ENCODE results near the gene ACP1. TPM values are rescaled to one million over a fixed set of nuclear protein-coding genes. Genes with fewer than 3 reads are reported as not detected.

The ACP1 gene
- 71.7 and 89.5 TPM in 2 replicates for total RNA-seq

DNA sequence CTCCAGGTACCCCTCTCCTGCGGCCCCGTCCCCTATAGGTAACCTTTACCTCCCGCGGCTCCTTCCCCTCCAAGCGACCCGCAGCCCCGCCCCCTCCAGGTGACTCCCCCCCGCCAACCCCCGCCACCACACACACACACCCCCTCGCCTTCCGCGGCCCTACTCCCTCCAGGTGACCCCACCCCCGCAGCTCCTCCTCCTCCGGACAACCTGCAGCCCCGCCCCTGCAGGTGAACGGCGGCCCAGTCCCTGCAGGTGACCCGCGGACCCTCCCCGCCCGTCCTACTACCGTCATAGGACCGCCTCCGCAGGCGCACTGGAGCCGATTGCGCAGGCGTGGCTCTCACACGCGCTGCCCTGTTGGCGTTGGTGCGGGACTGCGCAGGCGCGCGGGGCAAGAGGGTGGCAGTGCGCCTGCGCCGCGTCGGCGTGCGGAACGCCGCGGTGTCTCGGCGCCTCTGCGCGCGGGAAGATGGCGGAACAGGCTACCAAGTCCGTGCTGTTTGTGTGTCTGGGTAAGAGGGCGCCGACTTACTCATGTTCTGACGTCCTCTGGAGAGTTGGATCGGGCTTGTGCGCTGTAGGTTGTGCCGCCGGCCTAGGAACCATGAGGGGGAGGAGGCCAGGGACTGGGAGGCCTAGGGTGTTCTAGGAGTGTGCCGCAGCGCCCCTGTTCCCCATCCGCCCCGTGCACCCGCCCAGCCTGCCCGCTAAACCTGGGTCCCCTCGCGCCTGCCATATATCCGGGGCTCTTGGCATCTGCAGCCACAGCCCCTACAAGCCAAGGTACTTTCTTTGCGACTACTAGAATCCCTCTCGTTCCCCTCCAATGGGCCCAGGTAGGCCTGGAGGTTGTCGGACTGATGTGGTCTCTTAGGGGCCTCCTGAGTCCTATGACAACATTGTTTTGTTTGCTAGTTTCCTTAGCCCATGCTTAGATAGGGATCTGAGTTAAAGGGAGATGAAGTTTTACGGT is at the start of gene ACP1:
Gene ACP1, plus strand, starts transcription at position 455 of the 976 bp plus-strand sequence. Its CDS starts 18 bp downstream, at position 473.
- peak within 1 kb of the TSS; percentile 79 for H3K4me3 ChIP-seq (ENCODE audit: low read depth, low read length)
- TF ChIP-seq, protein P1, sequence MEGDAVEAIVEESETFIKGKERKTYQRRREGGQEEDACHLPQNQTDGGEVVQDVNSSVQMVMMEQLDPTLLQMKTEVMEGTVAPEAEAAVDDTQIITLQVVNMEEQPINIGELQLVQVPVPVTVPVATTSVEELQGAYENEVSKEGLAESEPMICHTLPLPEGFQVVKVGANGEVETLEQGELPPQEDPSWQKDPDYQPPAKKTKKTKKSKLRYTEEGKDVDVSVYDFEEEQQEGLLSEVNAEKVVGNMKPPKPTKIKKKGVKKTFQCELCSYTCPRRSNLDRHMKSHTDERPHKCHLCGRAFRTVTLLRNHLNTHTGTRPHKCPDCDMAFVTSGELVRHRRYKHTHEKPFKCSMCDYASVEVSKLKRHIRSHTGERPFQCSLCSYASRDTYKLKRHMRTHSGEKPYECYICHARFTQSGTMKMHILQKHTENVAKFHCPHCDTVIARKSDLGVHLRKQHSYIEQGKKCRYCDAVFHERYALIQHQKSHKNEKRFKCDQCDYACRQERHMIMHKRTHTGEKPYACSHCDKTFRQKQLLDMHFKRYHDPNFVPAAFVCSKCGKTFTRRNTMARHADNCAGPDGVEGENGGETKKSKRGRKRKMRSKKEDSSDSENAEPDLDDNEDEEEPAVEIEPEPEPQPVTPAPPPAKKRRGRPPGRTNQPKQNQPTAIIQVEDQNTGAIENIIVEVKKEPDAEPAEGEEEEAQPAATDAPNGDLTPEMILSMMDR (IDR thresholded peaks at IDR 0.05; ENCODE audit: insufficient read depth, low read depth, low read length) = no peak
- peak; percentile 93 for DNase-seq (ENCODE audit: low read depth)

DNA sequence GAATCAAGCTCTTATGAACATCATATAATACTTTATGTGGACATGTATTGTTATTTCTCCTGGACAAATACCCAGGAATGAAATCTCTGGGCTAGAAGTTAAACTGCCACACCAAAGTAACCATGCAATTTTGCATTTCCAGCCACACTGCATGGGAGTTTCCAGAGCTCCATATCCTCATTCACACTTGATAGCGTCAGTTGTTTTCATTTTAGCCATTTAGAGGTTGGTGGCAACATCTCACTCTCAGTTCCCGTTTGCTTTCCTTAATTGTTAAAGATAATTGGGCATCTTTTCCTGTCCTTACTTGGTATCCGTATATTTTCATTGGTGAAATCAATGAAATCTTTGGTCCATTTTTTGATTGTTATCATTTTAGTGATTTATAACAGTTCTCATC is 48.7 kb upstream of the ACP1 start:
- TF ChIP-seq, protein P1 (IDR thresholded peaks at IDR 0.05; ENCODE audit: insufficient read depth, low read depth, low read length) = no peak
- H3K4me3 ChIP-seq (ENCODE audit: low read depth, low read length) = no peak overlapping the region
- DNase-seq (ENCODE audit: low read depth) = no peak

DNA sequence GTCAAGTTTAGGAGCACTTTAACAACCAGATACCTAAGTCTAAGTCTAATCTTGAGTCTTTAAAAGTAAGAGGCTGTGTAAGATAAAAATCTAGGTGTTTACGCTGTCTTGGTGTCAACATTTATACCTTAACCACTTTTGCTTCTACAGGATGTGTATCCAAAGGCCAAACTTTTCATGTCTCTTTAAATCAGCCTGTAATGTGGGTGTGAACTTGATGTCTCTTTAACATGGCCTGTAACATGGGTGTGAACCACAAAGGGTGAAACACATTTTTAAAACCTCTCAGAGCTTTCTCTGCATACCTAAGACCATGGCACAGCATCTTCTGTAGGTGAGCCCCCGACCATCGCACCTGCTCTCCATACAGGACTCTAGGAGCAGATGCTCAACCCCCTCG is 41.3 kb upstream of the ACP1 start:
- TF ChIP-seq, protein P1 (IDR thresholded peaks at IDR 0.05; ENCODE audit: insufficient read depth, low read depth, low read length) = no peak
- no peak for DNase-seq (ENCODE audit: low read depth)
- H3K4me3 ChIP-seq (ENCODE audit: low read depth, low read length) = no peak overlapping the region

DNA sequence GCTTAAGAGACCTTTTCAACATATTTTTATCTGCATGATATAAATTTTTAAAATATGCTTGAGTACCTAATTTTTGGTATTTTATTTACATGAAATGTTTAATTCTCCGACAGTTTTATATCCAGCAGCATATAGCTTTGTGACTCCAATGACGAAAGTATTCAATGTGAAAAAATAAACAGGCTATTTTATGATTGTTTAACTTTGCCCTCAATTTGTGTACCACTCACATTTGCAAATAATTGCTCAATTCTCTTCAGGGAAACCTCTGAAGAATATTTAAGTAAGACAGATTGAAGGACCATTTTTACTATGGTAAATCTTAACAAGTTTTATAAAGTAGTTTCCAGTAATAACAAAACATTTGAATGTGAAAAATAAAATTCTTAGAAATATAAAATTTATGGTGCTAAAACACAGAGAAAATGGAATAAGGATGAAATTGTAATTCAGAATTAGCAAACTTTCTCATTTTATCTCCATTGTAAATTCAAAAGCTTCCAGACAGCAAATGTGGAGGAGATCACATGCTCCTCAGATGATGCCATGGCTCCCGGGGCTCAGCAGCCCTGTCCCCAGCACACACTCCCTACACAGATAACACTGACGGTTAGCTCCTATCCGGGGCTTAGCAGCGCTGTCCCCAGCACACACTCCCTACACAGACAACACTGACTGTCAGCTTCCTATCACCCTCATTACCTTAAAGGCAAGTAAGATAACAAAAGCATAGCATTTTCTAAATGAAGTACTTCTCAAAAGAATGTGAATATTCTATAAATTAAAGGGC is 40.6 kb upstream of the ACP1 start:
- no peak for DNase-seq (ENCODE audit: low read depth)
- TF ChIP-seq, protein P1 (IDR thresholded peaks at IDR 0.05; ENCODE audit: insufficient read depth, low read depth, low read length) = no peak

DNA sequence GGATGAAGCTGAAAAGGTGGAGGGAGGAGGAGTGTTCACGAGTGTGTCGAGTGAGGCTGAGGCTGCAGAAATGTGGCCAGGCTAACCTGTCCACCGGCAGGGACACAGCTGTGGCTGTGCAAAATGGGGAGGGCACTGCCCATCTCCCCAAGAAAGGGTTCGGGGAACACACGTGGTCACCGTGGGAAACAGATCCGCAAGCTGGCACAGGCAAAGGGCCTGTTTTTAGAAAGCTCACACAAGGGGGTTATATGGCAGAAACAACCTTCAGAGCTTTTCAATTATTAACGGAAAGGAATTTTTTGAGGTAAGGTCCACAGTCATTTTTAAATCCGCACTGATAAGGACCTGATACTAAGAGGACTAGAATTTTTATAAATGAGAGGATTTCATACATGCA is 36.6 kb upstream of the ACP1 start:
- TF ChIP-seq, protein P1 (IDR thresholded peaks at IDR 0.05; ENCODE audit: insufficient read depth, low read depth, low read length) = no peak
- H3K4me3 ChIP-seq (ENCODE audit: low read depth, low read length) = no peak overlapping the region
- no peak for DNase-seq (ENCODE audit: low read depth)

More for the DNA sequence above, 40.6 kb upstream of the ACP1 start:
- H3K4me3 ChIP-seq (ENCODE audit: low read depth, low read length) = no peak overlapping the region

DNA sequence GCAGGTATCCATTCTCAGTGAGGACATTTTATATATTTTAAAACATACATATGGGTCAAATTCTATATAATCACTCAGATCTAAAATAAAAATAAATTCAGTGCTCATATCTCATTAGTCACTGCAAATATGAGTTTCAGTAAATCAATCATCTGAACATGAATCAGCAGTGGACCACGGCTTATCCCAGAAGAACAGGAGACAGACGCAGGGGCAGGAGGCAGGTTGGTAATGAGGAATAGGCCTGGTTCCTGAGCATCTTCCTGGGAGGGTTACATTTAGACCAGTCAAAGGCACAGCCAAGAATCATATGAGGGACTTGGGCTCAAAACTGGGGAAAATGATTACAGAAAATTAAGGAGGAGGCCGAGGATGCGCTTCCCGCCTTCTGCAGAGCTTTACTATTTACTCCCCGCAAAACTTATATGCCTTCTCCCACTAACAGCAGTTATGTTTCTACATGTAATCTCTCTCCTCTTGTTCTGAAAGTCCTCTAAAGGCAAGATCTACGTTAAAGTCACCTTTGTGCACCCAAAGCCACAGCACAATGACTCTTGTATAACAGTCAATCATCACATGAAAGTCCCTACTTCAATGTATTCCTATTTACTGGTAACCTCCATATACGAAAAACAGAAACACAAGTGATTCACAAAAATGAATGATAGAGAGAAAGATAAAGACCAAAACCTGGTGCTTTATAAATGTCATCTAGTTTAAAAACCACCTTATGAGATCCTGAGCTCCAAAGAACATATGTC is 36.0 kb upstream of the ACP1 start:
- TF ChIP-seq, protein P1 (IDR thresholded peaks at IDR 0.05; ENCODE audit: insufficient read depth, low read depth, low read length) = no peak
- no peak for DNase-seq (ENCODE audit: low read depth)

More for the DNA sequence above, 36.0 kb upstream of the ACP1 start:
- H3K4me3 ChIP-seq (ENCODE audit: low read depth, low read length) = no peak overlapping the region

All from fibroblast of villous mesenchyme (primary cell).